HG03039 (cell line): ENCODE results near the gene RUFY2.

Experiments used
- ATAC-seq: cut with Tn5 transposase; IDR thresholded peaks from one replicate; pipeline ENCODE4 v1.9.1; 2021; ENCODE audit warnings: mild to moderate bottlenecking, moderate library complexity; ENCODE audit not compliant: unreplicated experiment

The RUFY2 gene

DNA sequence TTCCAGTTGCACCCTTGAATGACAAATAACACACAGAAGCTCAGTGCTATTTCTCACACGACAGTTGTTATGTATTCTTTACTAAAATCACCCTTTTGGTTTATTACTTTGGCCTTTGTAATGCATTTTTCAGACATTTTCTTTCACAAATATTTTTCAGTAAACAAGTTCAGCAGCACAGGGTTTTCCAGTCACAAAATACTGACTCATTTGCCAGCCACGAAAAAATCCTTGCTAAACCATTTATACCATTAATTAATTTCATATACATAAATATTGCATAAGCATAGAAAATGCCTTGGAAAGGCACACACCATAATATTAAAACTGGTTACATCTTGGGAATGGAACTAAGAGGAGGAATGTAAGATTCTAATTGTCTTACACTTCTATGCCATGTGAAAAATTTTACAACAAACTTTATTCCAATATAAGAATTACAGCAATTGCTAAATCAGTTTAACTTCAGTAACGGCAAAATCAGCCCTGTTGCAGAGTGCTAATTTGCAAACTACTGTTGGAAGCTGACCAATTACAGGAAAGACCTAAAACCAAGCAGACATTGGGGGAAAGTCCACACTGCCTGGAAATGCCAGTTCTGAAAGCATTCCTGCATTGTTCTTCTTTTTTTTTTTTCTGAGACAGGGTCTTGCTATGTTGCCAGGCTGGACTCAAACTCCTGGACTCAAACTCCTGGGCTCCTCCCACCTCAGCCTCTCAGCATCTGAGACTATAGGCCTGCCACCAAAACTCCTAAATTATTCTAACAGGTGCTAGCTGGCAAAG is 42.8 kb downstream of the RUFY2 start:
- no peak for ATAC-seq

DNA sequence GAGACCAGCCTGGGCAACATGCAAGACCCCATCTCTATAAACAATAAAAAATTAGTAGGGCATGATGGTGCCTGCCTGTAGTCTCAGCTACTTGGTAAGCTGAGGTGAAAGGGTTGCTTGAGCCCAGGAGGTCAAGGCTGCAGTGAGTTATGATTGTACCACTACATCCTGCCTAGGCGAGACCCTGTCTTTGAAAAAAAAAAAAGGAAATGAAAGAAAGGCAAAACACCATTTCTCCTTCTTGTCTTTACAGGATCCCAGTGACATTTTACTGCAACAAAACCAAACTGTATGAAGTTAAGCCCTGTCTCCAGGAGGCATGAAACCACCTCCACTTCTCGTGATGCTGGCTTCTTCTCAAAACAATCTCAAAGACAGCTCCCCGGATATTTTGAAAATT is 44.5 kb downstream of the RUFY2 start:
- ATAC-seq, result no peak

DNA sequence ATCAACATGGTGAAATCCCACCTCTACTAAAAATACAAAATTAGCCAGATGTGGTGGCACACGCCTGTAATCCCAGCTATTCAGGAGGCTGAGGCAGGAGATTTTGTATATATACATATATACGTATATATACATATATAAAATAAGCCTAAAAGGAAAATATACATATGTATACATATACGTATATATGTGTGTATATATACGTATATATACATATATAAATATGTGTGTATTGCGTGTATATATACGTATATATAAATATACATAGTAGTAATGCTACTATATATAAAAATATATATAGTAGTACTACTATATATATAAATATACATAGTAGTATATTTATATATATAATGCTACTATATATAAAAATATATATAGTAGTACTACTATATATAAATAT is 47.9 kb downstream of the RUFY2 start:
- ATAC-seq, result no peak

DNA sequence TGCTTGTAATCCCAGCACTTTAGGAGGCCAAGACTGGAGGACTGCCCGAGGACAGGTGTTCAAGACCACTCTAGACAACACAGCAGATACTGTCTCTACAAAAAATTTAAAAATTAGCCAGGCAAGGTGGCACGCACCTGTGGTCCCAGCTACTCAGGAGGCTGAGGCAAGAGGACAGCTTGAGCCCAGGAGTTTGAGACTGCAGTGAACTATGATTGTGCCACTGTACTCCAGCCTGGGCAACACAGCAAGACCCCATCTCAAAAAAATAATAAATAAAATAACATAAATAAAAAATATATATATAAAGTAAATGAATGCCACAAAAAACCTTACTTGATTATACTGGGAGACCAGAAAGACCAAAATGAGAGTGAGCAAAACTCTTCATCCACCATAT is 53.5 kb downstream of the RUFY2 start:
- no peak for ATAC-seq

DNA sequence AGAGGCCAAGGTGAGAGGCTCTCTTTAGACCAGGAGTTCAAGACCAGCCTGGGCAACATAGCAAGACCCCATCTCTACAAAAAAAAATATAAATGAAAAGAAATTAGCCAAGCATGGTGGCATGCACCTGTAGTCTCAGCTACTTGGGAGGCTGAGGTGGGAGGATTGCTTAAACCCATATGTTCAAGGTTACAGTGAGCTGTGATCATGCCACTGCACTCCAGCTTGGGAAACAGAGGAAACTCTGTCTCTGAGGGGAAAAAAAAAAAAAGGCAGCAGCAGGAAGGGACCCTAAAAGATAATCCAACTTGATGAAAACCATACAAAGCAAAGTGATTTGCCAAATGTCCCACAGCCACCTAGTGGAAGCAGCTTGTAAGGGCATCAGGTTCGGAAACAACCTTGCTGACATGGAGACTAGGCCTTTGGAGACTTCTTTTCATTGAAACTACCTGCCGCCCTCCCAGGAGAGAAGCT is 58.8 kb downstream of the RUFY2 start:
- no peak for ATAC-seq

DNA sequence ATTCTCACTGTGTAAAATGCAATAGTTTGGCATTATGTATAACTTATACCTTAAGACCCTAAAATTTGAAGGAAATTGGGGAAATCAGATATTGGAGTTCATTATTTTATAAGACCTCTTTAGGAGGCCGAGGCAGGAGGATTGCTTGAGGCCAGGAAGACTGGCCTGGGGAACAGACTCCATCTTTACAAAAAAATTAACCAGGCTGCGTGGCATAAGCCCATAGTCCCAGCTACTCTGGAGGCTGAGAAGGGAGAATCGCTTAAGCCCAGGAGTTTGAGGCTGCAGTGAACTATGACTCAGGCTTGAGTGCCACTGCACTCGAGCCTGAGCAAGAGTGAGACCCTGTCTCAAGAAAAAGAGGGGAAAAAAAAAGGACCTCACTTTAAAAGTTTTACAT is 60.3 kb downstream of the RUFY2 start:
- ATAC-seq, result no peak

DNA sequence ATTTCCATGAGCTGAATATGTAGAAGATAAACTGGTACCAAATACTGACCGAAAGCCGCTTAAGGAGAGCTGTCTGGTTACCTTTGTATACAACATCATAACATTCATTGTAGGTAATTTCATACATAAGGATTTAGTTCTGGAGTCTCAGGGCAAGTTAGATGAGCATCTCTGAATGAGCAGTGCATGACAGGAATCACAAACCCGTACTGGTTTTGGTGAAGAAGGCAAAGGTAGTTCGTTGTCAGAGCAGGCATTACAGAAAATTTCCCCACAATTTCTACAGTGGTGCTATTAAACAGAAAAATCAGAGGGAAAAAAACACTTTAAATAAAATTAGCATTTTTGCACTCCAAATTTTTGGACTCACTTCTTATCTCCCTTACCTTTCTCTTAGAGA is 61.5 kb downstream of the RUFY2 start:
- ATAC-seq, result no peak

DNA sequence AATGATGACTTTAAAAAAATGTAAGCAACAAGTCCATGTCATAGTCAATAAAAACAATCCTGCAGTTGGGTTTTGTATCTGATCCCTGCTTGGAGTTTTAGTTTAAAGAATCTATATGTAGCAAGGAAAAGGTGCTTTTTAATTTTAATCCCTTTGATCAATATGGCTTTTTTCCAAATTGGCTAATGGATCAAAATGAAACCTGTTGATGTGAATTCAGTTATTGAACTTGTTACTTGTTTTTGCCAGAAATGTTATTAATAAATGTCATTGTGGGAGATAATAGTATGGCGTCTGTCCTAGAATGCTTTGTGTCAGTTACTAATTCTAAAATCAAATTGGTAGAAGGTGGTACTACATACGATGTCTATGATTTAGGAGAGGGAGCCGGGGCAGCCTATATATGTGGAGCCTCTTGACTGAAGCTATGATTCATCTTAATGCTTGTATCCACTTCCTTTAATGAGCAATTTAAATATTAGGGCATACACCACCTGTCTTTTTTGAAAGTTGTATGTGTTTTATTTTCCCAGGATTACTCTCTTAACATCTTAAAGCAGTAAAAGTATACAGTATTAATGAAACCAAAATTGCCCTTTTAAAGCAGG is 64.1 kb downstream of the RUFY2 start:
- no peak for ATAC-seq

DNA sequence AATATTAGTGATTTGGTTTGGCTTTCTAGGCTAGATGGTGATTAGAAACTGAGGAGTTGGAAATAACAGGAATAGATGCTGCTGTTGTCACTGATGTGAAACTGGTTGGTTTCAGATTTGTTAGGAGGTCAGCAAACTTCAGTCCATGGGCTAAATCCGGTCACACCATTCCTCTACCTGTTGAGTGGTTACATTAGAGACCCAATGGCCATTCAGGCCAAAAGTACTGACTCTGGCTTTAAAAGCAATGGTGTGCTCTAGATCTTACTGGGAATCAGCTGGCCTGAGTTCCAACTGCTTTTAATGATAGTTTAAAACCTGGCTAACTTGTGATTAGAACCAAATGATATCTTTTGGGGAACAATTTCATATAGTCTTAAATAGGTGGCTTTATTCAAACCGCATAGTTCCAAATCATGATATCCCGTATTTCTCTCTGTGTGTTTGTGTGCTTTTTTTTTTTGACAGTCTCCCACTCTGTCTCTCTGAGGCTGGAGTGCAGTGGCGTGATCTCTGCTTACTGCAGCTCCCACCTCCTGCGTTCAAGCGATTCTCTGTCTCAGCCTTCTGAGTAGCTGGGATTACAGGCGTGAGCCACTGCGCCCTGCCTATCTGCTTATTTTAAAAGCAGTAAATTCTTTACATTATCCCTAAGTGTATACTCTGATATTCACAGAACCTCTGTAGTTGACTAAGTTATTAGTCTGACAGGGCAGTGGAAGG is 66.6 kb downstream of the RUFY2 start:
- no peak for ATAC-seq

DNA sequence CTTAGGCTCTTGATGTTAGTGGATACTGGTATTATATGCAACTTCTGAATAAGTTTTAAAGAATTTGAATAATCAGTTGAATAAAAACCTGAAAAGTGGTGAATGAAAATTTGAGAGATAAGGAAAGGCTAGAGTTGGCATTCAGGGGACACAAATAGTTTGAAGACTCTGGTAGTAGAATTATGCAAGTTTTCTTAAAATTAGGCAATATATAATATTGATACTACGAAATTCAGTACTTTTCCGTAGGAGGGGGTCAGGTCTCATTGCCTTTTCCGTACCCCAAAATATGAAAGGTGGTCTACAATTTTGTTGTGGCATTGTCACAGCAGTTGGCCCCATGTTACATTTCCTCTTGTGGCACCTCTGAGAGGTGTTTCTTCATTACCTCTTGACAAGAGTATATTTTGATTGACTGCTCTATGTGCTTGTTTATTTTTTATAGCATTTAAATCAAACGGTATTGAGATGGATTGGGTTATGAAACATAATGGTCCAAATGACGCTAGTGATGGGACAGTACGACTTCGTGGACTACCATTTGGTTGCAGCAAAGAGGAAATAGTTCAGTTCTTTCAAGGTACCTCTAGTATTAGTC is 70.2 kb downstream of the RUFY2 start:
- no peak for ATAC-seq

DNA sequence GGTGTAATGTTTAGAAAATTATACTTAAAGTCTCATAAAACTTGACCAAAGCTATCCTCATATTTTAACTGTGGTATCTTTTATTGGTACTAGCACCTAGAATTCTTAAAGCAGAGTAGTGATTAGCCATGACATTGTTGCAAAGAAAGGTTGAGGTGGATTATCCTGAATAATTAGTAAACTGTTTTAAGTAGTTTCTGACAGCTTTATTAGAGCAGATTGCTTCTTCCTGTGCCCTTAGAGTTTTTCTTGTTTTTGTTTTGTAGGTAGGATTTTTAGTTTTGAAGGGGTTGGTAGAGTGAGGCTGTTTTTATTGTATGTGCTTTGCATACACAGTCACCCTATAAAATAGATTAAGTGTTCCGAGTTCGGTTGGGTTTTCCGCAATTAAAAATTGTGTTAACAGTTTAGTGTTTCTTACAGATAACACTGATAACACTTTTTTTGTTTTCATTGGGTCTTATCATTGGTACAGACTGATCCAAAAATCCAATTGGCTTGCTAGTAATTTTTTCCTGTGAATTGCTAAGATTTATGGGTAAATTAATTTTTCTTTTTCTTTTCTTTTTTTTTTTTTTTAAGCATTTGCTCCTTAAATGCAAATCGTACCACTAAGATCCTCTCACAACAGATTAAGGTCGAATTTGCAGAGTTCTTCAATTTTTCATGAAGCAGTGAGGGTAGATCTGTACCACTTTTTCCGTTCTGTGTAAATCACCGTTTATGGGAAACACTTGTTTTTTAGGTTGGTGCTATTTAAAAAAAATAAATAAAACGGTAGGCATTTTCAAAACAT is 72.2 kb downstream of the RUFY2 start:
- no peak for ATAC-seq

DNA sequence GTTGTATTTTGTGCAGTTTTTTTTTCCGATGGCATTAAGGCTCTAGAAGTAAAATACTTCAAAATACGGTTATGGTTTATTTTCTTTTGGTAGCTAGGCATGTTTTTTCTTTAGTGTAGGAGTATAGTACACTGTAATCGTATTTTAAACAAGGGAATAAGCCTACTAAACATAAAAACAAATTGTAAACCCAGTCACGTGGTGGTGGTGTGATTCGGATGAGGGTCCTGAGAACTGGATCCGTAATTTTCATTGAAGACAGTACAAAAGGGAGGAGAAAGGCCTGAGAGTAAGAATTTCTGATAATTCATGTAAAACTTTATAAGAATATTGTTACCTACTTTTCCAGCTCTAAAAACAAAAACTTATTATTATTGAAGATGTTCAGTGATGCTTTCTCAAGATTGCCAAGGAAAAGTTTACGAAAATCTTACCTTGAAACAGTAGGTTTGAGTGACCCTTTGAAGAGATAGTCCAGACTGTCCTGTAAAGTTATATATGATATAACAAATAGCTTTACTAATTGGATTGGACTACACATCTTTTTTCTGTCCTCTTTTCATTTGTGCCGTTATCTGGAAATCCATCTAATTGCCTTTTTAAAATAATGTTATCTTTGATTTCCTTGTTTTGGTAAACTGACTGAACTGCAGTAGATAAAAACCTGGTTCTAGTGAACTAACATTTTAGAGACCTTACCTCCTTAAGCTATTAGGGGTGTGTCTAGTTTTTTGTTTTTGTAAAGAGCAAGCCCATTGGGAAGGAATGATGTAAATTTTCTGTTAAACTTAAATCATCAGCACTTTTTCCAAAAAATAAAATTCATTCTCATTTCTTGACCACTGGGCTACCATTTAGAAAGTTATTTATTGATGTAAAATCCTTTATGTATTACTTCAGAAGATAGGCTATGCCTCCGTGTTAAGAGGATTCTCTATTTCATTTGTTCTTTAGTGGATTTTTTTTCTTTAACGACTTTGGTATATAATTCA is 73.3 kb downstream of the RUFY2 start:
- no peak for ATAC-seq

DNA sequence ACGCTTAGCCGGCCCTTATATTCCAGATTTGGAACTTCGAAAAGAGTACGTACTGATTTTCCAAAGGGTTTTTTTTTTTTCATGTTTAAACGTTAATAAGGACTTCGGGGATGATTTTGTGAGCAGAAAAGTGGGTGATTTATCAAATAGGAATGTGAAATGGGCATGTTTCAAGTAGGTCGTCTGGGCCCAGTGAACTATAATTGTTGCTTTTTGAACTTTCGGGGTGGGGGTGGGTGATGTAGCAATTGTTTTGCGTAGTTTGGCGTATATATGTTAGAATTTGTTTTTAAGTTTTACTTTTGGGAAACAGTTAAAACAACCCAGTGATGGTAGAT is 74.0 kb downstream of the RUFY2 start:
- ATAC-seq, result no peak

DNA sequence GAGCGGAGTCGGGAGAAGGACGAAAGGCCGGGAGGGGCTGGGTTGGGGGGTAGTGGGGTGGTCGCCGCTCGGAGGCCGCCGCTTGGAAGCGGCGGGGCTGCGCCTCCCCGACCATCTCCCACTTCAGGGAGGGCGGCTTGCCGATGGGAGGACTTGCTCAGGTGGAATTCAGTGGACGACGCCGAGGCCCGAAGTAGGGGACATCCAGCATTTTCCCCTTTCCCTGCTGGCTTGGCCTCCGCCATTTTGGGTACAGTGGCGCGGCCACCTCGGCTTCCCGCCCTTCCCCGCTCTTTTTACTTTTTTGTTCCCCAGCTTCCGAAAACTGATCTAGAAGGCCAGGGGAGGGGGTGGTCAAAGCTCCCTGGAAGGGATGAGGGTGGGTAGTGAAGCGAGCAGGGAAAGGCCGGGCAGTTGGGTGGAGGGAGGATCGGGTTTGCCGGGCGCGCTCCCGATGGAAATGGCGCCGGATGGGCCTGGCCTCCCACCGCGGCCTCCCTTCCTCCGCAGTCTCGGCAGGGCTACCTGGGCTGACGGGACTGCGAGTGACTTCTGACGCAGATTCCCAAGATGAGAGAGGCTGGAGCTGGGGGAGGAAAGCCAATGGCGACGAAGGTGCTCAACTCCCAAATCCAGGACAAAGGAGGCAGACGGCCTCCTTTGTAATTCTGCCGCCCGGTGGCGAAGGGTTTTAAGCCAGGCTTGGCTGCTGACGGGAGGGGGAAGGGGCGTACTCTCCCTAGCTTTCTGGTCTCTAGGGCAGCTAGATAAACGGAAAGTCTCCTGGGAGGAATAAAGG is 74.6 kb downstream of the RUFY2 start, which contains the start of gene PBLD:
PBLD (minus strand) TSS at position 670 of the 799 bp plus-strand sequence. CDS start 26,084 bp downstream, outside the sequence.
- peak; percentile 11 for ATAC-seq

DNA sequence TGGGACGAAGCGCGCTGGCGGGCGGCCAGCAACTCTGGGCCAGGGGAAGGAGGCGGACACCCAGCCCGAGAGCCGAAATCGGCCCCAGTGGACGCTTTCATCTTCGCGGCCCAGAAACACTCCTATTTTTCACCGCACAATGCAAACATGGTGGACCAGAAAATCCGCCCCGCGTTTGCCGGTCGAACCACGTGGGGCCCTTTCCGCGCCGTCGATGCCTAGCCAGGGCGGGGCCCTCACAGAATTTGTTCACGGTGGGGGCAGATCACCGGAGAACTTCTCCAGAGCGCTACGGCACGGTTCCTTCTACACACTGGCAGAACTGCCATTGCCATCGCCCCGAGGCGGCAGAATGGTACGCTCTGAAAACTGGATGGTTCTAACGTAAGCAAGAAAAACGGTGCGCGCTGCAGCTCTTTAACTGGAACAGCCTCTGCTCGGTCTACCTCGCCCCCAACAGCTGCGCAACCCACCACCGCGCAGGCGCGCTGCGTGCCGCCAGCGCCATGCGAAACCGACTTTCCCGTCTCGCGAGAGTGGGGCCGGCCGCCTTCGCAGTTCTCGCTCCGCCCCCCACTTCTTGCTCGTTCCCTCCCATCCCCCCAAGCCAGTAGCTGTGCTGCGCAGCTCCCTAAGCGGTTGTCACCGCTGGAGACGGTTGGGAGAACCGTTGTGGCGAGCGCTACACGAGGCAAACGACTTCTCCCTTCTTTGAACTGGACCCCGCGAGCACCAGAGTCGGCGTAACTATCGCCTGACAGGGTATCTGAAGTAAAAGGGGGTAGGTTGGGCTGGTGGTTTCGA is 75.4 kb downstream of the RUFY2 start, which contains the start of gene HNRNPH3:
HNRNPH3 (plus strand) TSS at position 610 of the 804 bp plus-strand sequence. CDS start 5,158 bp downstream, outside the sequence.
- ATAC-seq, result peak; percentile 76

DNA sequence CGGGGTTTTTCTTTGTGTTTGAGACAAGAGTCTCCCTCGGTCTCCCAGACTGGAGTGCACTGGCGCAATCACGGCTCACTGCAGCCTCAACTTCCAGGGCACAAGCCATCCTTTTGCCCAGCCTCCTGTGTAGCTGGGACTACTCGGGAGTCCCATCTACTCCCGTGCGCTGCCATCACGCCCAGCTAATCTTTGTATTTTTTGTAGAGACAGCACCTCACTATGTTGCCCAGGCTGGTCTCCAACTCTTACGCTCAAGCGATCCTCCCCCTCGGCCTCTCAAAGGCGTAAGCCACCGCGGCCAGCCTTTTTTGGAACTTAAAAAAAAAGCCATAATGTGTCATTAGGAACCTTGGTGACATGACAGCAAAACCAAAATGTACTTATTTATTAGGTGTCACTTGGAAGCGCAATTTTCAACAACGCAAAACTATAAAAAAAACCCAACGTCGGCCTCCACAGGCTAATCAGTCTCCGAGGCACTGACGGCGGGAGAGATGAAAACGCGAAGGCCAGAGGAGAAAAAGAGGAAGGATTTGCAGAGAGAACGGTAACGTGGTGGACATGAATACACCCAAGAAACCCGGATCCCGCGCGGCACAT is 76.1 kb downstream of the RUFY2 start:
- ATAC-seq, result no peak

DNA sequence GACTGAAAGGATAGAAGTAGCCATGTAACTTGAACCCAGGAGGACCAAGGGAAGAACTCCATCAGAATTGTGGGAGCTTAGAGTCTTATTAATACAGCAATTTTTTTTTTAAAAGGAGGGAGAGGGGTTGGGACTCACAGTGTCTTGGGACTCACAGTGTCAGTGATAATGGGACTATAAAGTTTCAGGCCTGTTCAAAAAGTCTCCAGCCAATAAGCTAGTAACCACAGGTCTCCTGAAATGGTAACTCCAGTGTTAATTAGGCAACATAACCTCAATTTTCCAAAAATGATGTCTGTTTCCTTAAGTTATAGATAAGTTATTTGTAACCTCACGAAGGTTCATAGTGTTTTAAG is 77.6 kb downstream of the RUFY2 start:
- ATAC-seq, result no peak
